Transverse colon (tissue), 4 donors: ENCODE data around the gene THSD4. TPM values are rescaled to one million over a fixed set of nuclear protein-coding genes. Genes with fewer than 3 reads are reported as not detected.

ENCODE experiments used
- DNase-seq: peaks from one replicate; pipeline ENCODE4 v3.0.0-alpha.2; 2019
- H3K27ac ChIP-seq, 4 donors: fragments of 200-600 bp; sonication (generic); 2 replicates each; pipeline ENCODE4 v1.5.1; 2016 to 2018; ENCODE audit warnings: inconsistent platforms in 4 of 4
- H3K27me3 ChIP-seq: fragments of 200-600 bp; sonication (generic); 2 replicates; pipeline ENCODE4 v1.5.1; 2017; ENCODE audit warnings: inconsistent platforms
- H3K36me3 ChIP-seq, 4 donors: fragments of 200-600 bp; sonication (generic); 2 replicates each; pipeline ENCODE4 v1.5.1; 2017 to 2019; ENCODE audit warnings: inconsistent platforms in 4 of 4
- H3K4me1 ChIP-seq, 4 donors: fragments of 200-600 bp; sonication (generic); 2 replicates each; pipeline ENCODE4 v1.5.1; 2017 to 2020; ENCODE audit warnings: inconsistent platforms in 4 of 4
- H3K4me3 ChIP-seq, 4 donors: fragments of 200-600 bp; sonication (generic); 1 replicate in 1 of 4; 2 replicates in 3 of 4; pipeline versions ENCODE4 v1.5.1 to v1.6.1; 2017 to 2019; ENCODE audit warnings: inconsistent platforms in 4 of 4
- H3K9me3 ChIP-seq, 2 donors: fragments of 200-600 bp; sonication (generic); 2 replicates each; pipeline ENCODE4 v1.5.1; 2017 to 2019; ENCODE audit warnings: inconsistent platforms in 2 of 2
- CTCF ChIP-seq, 5 experiments: fragments of 200-600 bp in 3 of 5; fragments of 450-650 bp in 2 of 5; sonication (generic) in 3 of 5; IDR thresholded peaks; 1 replicate in 2 of 5; 2 replicates in 3 of 5; pipeline ENCODE4 v1.5.1; 2016 to 2017; ENCODE audit warnings: antibody characterized with exemption in 5 of 5, inconsistent platforms in 3 of 5, mild to moderate bottlenecking in 2 of 5, moderate library complexity in 1 of 5
- EP300 ChIP-seq: sonication (generic); formaldehyde crosslinking; IDR thresholded peaks from one replicate; pipeline ENCODE4 v1.6.1; 2017; ENCODE audit warnings: antibody characterized with exemption, low read depth
- POLR2A ChIP-seq: fragments of 450-650 bp; IDR thresholded peaks from one replicate; pipeline ENCODE4 v1.6.1; 2016; ENCODE audit warnings: antibody characterized with exemption, mild to moderate bottlenecking, moderate library complexity
- POLR2AphosphoS5 ChIP-seq, 3 donors: sonication (generic); formaldehyde crosslinking; IDR thresholded peaks; one replicate each; pipeline ENCODE4 v1.6.1; 2016; ENCODE audit warnings: antibody characterized with exemption in 3 of 3
- whole genome bisulfite sequencing, 2 donors: methylation state at CpG; one replicate each; pipeline ENCODE4 v1.1.5; 2018; ENCODE audit warnings: low coverage in 1 of 2; 5-methylcytosine and 5-hydroxymethylcytosine counted together
- in situ Hi-C, 4 donors: fragments of 200-750 bp; cut with MboI; loops; one replicate each; pipeline versions ENCODE4 v1.15.0 to v1.15.1; 2017; ENCODE audit warnings: low sequenced_read_pairs in 3 of 4, low pct_ligation_motif_present in 1 of 4, low pct_unique_long_range_greater_than_20kb in 1 of 4
- intact Hi-C: fragments of 100-400 bp; cut with DNase I; formaldehyde crosslinking; loops from one replicate; pipeline ENCODE4 v1.15.1; 2023; ENCODE audit warnings: low total_unique reads
- total RNA-seq, 4 donors: library from RNA; depleted of rRNA; stranded (reverse); fragments of >200 nt; gene quantifications; one replicate each; pipeline ENCODE4 v1.1.0, GENCODE V29; 2016

Gene THSD4
- total RNA-seq, 4 donors from 2014 or later: 13.3 to 57.2 (median 47.4) TPM

- Histone ChIP-seq H3K27me3 (no peaks in the 10 kb centered on the region), H3K4me3 (no peak overlapping the region), H3K36me3 (no peaks in the 10 kb centered on the region), H3K4me1 (no peaks in the 10 kb centered on the region), H3K27ac (no peak overlapping the region), H3K9me3 (no peaks in the 10 kb centered on the region)
- WGBS, 2 donors: 88% methylated on average over 3 of the region's 3 CpGs; no CpG with 5 or more reads in 1 of the 2 donors
- TF ChIP-seq POLR2AphosphoS5 (IDR thresholded peaks at IDR 0.05): no peak
- in situ Hi-C loops (no loop called here), intact Hi-C loops (no loop called here)
- no peak for DNase-seq
These were observed 133.1 kb downstream of the THSD4 start for GRCh38 chr15:71248386-71248785.

GRCh38 chr15:71249986-71250385, 134.7 kb downstream of the THSD4 start:
- in situ Hi-C loops (no loop called here), intact Hi-C loops (no loop called here)
- H3K4me3 ChIP-seq: no peak overlapping the region
- TF ChIP-seq POLR2A: no peak
- TF ChIP-seq EP300: no peak
- no peak for TF ChIP-seq CTCF (IDR thresholded peaks at IDR 0.05)
- TF ChIP-seq POLR2AphosphoS5 (IDR thresholded peaks at IDR 0.05): no peak
- H3K27me3 ChIP-seq: no peaks in the 10 kb centered on the region
- no peaks in the 10 kb centered on the region for H3K4me1 ChIP-seq
- H3K9me3 ChIP-seq: no peaks in the 10 kb centered on the region
- no peak for DNase-seq
- WGBS, 2 donors: 84 to 93% methylated on average over 4 of the region's 4 CpGs
- no peak overlapping the region for H3K27ac ChIP-seq
- no peaks in the 10 kb centered on the region for H3K36me3 ChIP-seq

GRCh38 chr15:71250936-71251583, 135.8 kb downstream of the THSD4 start:
- 71% methylated on average over 2 of the region's 2 CpGs; no CpG with 5 or more reads in 1 of the 2 donors for WGBS, 2 donors
- no peak for DNase-seq
- H3K9me3 ChIP-seq: no peaks in the 10 kb centered on the region
- TF ChIP-seq EP300 (no peak), CTCF (IDR thresholded peaks at IDR 0.05) (no peak), POLR2A (no peak), POLR2AphosphoS5 (IDR thresholded peaks at IDR 0.05) (no peak)
- H3K4me1 ChIP-seq: no peaks in the 10 kb centered on the region
- H3K27me3 ChIP-seq: no peaks in the 10 kb centered on the region
- H3K4me3 ChIP-seq: no peak overlapping the region
- intact Hi-C loops: no loop called here
- in situ Hi-C loops: no loop called here
- no peaks in the 10 kb centered on the region for H3K36me3 ChIP-seq
- H3K27ac ChIP-seq: no peak overlapping the region

- no peak overlapping the region for H3K27ac ChIP-seq
- TF ChIP-seq POLR2A (no peak), POLR2AphosphoS5 (IDR thresholded peaks at IDR 0.05) (no peak), EP300 (no peak), CTCF (IDR thresholded peaks at IDR 0.05) (no peak)
- in situ Hi-C loops (no loop called here), intact Hi-C loops (no loop called here)
- no peak for DNase-seq
- H3K4me3 ChIP-seq: no peak overlapping the region
- no peaks in the 10 kb centered on the region for H3K9me3 ChIP-seq
- H3K36me3 ChIP-seq: no peaks in the 10 kb centered on the region
- H3K4me1 ChIP-seq: no peaks in the 10 kb centered on the region
- WGBS, 2 donors: 84 to 88% methylated on average over 4 of the region's 4 CpGs
- H3K27me3 ChIP-seq: no peaks in the 10 kb centered on the region
These were observed 136.3 kb downstream of the THSD4 start for GRCh38 chr15:71251584-71252043.
